ENCODE data around the gene SLC44A2. TPM values are rescaled to one million over a fixed set of nuclear protein-coding genes. Genes with fewer than 3 reads are reported as not detected.

The SLC44A2 gene
- total RNA-seq, 1 donor from 2014 or later = 18.8 TPM

Other genes starting within 250 kb of the SLC44A2 start
- 29.8 TPM for gene TYK2, start 245.0 kb upstream of the SLC44A2 start, total RNA-seq
- gene CDC37, start 222.0 kb upstream of the SLC44A2 start, total RNA-seq = 44.0 TPM
- gene PDE4A, start 205.0 kb upstream of the SLC44A2 start, total RNA-seq = 3.3 TPM
- gene KEAP1, start 122.2 kb upstream of the SLC44A2 start, total RNA-seq = 45.7 TPM
- 0.41 TPM for gene S1PR5, start 108.1 kb upstream of the SLC44A2 start, total RNA-seq
- 7.3 TPM for gene ATG4D, start 81.6 kb upstream of the SLC44A2 start, total RNA-seq
- gene KRI1, start 59.5 kb upstream of the SLC44A2 start, total RNA-seq = 2.0 TPM
- gene CDKN2D, start 56.6 kb upstream of the SLC44A2 start, total RNA-seq = 73.0 TPM
- 0.41 TPM for gene AP1M2, start 38.2 kb upstream of the SLC44A2 start, total RNA-seq
- 132 TPM for gene ILF3, start 28.8 kb downstream of the SLC44A2 start, total RNA-seq
- 31.8 TPM for gene QTRT1, start 75.9 kb downstream of the SLC44A2 start, total RNA-seq
- 38.3 TPM for gene DNM2, start 92.5 kb downstream of the SLC44A2 start, total RNA-seq
- gene TMED1, start 210.7 kb downstream of the SLC44A2 start, total RNA-seq = 11.8 TPM
- gene C19orf38, start 222.9 kb downstream of the SLC44A2 start, total RNA-seq = 0.82 TPM
- gene CARM1, start 246.0 kb downstream of the SLC44A2 start, total RNA-seq = 18.8 TPM